ENCODE results near the gene POLR1A. TPM values are rescaled to one million over a fixed set of nuclear protein-coding genes. Genes with fewer than 3 reads are reported as not detected.
"Not testable (repeated sequence)": the region's sequence is repeated elsewhere in the genome, so short reads cannot be mapped to it uniquely, and the experiment has no call there.

The POLR1A gene
- total RNA-seq, 1 donor from 2014 or later = 12.8 TPM

DNA sequence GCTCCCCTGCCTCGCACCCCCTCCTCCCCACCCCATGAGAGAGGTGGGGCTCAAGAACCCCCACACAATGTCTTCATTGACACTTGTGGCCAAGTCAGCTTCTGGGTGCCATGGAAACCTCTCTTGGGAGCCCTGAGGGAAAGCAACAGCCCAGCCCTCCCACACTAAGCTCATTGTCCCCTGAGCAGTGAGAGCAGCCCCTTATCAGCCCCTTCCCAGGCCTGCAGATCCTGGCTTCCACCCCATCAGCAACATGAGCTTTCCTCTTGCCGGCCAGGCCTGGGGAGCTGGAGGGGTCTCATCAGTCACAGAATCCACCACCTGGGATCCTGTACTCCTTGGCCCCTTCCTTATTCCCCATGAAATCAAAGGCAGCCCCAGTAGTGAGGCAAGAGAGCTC is 109.1 kb downstream of the POLR1A start:
- intact Hi-C loops (cut with DNase I) = no loop called here
- ATAC-seq (peak; percentile 55), DNase-seq (ENCODE audit: missing footprints) (no peak)

DNA sequence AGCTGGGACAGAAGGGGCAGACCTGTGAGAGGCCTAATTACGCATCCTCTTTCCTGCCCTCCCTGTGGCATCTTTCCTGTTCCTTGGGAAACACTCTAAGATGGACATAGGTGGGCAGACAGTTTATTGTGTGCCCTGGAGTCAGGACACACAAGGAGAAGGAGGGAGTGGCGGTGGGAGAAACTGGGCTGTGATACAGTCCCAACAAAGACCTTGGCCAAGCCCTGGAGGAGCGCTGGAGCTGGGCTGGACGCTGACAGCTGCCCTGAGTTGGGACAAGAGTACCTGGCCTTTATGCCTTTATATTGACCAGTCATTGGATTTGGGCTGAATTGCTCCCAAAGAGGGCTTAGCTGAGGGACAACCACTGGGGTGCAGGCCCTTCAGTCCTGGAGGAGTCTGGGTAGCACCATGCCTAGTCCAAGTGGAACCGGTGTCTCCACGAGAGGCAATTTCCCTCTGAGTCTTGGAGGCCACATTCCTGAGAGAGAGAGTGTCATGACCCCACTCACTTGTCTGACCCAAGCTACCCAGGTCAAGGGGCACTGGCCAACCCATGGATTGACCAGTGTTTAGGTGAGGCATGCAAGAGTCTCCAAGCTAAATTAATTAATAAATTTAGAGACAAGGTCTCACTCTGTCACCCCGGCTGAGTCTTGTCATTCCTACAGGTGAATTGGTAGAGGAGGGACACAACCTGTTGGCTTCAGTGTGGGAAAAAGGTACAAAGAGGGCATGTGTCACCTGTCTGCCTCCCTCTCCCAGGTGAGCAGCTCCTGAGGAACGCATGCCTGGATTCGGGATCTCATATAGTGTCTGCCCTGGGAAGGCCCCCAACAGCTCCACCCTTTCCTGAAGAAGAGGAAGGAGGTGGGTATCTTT is 109.8 kb downstream of the POLR1A start:
- intact Hi-C loops (cut with DNase I) = no loop called here
- ATAC-seq (no peak), DNase-seq (ENCODE audit: missing footprints) (no peak)

DNA sequence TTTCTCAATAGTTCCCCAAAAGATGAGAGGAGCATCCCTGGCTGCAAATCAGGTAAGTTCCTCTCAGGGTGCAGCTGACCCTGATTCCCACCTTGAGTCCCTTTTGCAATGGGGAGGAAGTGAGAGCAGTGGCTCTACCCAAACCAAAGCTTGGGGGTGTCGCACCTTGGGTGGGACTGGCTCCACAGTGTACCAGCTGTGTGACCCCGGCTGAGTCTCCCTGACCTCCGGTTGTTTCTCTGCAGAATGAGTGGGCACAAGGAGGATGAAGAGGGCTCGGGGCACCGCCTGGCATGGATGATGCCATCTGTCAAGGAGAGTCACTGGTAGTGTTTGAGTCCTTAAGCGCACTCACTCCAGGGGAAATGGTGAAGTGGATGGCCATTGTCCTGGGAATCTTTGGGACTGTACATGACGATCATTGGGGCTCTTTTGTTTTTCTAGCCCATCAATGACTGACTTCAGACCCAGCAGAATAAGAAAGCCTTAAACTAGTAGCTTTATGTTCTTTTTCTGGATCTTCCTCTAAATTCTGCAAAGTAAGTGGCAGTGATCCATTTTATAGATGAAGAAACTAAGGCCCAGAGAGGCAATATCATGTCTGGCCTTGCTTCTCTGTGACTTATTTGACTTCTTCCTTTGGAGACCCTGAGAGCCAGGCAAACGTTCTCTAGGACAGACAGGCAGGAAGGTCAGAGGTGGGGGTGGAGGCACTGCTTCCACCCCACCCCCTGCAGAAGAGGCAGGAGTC is 110.6 kb downstream of the POLR1A start:
- intact Hi-C loops (cut with DNase I) = no loop called here
- ATAC-seq (no peak), DNase-seq (ENCODE audit: missing footprints) (no peak)

DNA sequence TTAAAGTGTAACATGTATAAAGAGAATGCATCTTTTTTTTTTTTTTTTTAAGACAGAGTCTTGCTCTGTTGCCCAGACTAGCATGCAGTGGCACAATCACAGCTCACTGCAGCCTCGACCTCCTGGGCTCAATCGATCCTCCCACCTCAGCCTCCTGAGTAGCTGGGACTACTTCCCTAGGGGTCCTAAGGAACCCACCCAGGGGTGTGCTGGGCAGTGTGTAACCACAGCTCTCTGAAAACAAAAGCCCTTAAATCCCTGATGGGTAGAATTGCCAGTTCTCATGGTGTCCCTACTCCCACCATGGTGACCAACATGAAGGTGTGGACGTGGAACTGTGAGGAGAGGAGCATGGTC is 111.3 kb downstream of the POLR1A start:
- ATAC-seq = no peak
- intact Hi-C loops (cut with DNase I) = no loop called here
- no peak for DNase-seq (ENCODE audit: missing footprints)

DNA sequence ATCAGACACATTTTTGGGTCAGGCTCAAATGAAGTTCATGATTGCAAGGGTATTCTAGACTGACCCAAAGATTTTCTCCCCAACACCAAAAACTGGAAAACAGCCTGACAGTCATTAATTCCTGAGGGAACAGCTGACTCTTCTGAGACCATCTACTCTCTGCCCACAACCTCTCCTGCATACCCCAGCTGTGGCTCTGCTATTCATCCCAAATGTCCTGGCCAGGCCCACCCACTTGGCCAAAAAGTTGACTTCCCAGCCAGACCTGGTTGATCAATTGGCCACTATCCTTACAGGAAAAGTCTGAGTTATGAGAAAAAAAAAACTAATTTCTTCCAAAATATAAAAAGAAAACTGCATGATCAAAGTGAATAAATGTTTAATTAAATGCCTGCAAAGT is 113.1 kb downstream of the POLR1A start:
- intact Hi-C loops (cut with DNase I) = no loop called here
- no peak for ATAC-seq
- no peak for DNase-seq (ENCODE audit: missing footprints)

DNA sequence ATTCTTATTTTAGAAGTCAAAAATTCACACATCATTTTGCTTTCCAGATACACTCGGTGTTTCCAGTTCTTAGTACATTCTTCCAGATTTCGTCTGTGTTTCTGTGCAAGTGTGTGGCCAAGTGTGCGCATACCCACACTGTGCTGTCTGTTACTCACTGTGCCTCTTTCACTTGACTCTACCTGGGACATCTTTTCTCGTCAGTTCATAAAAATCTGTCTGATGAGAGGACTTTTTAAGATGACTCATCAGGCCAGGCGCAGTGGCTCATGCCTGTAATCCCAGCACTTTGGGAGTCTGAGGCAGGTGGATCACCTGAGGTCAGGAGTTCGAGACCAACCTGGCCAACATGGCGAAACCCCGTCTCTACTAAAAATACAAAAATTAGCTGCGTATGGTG is 113.6 kb downstream of the POLR1A start:
- intact Hi-C loops (cut with DNase I); DNase-seq (ENCODE audit: missing footprints); ATAC-seq: not testable (repeated sequence)

DNA sequence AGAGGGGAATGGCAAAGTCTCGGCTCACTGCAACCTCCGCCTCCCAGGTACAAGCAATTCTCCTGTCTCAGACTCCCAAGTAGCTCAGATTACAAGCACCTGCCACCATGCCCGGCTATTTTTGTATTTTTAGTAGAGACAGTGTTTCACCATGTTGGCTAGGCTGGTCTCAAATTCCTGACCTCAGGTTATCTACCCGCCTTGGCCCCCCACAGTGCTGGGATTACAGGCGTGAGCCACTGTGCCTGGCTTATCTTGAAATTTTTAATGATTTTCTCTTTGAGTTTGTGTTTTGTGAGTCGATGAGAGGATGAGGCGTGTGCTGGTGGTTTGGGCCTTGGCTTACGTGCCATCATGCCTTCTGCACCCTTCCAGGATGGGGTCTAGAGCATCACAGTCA is 115.6 kb downstream of the POLR1A start:
- DNase-seq (ENCODE audit: missing footprints) = no peak
- no peak for ATAC-seq
- intact Hi-C loops (cut with DNase I) = no loop called here

DNA sequence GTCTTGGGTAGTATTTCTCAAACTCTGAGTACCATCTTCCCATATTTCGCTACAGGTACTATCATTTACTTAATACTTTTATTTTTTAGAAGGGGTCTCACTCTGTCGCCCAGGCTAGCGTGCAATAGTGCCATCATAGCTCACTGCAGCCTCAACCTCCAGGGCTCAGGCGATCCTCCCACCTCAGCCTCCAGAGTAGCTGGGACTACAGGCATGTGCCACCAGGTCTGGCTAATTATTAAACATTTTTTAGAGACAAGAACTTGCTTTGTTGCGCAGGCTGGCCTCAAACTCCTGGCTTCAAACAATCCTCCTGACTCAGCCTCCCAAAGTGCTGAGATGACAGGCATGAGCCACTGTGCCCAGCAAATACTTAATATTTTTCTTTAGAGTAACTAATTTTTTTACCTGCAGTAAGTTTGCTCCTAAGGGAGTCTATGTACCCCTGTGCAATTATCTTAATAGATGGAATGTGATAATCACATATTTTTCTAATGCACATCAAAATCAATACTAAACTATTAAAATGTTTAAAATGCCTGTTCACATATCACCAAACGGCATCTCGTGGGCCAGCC is 116.3 kb downstream of the POLR1A start:
- DNase-seq (ENCODE audit: missing footprints) (no peak), ATAC-seq (no peak)
- intact Hi-C loops (cut with DNase I) = no loop called here

DNA sequence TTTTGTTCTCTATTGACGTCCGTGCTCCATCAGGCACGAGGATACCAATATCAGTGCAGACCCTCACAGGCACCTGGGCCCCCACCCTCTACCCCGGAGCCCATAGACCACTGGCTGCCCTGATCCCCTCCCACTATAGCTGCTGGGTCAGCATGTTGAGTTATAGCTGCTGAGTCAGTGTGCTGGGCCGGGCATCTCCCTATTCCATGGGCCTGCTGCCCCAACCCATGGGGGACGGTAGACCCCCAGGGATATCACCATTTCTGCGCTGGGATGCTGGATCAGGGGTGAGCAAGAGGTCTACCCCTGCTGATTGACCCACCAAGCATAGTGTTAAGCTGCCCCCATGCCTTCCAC is 116.8 kb downstream of the POLR1A start:
- no peak for DNase-seq (ENCODE audit: missing footprints)
- ATAC-seq = no peak
- intact Hi-C loops (cut with DNase I) = no loop called here

DNA sequence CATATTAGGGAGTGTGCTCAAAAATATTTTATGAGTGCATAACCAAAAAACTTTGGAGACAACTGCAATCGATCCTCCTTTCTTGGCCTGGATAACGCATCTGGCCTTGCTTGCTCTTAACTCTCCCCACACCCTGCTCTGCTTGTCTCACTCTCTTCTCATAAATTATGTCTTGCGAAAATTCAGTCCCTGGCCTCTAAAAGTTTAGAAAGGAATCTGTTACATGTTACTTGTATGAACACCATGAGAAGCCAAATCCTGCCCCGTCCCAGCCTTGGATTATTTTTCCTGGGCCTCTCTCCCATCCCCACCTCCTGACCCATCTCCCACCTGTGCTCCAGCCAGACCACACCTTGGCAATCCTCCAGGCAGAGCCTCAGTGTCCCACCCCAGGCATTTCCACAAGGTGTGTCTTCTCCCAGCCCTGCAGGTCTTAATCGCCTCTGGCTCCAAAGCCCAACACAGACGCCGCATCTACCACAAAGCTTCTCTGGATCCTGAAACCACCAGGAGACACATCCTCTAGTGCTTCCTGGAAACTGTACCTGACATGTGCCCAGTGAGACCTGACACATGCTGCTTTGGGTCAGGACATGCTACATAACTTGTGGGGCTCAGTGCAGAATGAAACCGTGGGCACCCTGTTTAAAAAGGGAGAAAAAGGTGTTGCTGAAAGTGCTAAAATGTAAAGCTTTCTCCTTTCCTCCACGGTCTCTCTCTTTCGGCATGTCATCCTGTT is 117.3 kb downstream of the POLR1A start:
- no peak for DNase-seq (ENCODE audit: missing footprints)
- intact Hi-C loops (cut with DNase I) = no loop called here
- peak; percentile 88 for ATAC-seq

DNA sequence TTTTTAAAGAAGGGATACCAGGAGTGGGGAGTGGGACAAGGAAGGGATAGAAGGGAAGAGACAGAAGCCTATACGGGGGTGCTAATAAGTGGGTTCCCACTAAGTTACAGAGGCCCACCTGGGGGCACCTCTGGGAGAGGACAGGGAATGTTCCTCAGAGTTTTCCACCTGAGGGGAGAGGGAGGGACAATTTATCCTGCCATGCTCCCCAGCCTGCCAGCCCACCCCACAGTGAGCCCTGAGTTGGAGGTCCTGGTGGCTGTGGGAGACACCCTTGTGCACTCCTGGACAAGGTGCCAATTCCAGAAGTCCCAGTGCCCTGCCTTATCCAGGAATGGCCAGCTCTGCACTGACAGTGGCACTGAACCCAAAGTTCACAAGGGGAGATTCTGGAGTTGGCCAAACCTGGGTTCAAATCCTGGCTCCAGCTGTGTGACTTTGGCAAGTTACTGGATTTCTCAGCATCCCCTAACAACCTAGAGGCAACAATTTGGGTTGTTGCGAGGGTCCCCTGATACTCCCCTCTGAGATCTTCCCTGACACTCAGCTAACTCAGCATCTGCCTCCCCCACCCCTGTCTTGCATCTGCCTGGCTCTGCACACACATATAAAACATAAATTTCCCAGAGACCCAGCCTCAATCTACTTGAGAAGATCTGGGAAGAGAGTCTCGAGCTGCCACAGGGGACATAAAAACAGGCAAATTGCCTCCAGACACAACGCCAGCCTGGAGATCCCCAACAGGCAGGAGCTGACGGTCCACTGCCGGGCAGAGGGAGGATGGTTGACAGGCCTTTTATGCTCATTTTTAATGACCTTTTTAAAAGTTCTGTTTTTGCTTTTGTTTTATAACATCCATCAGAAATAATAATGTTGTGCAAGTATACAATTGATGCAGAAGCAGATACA is 118.2 kb downstream of the POLR1A start:
- peak; percentile 8 for ATAC-seq
- intact Hi-C loops (cut with DNase I) = no loop called here
- no peak for DNase-seq (ENCODE audit: missing footprints)

DNA sequence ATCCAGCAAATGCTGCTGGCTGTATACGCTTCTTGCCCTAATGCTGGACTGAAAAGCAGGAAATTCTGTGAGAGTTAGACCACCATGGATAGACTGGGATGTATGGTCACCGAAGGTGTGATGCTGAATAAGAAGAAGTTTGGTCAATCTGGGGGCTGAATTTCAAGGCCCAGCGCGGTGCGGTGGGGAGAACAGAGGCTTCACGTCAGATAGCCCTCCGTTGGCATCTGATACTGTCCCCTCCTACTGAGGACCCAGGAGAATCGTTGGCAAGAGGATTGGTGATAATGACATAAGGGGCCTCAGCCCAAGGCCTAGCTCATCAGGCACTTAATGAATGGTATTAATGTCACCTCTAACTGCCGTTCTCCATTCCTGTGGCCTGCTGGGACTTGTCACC is 119.6 kb downstream of the POLR1A start:
- no peak for ATAC-seq
- DNase-seq (ENCODE audit: missing footprints) = no peak
- intact Hi-C loops (cut with DNase I) = no loop called here

DNA sequence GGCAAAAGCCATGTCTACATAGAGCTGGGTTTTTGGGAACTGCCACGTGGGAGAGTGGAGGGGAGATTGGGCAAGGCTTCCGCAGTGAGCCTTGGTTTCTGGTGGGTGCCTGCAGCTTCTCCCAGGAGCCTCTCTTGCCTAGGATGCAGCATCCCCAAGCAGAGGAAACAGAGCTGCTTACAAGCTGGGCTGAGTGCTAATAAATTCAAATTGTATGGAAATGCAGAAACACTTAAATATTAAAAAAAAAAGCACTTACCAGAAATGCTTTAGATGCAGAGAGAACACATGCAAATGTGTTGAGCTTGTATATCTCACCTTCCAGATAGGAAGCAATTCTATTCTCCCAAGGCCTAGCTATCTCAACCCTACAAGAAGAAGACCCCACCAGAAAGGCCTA is 120.9 kb downstream of the POLR1A start:
- intact Hi-C loops (cut with DNase I) = no loop called here
- DNase-seq (ENCODE audit: missing footprints) (no peak), ATAC-seq (no peak)

DNA sequence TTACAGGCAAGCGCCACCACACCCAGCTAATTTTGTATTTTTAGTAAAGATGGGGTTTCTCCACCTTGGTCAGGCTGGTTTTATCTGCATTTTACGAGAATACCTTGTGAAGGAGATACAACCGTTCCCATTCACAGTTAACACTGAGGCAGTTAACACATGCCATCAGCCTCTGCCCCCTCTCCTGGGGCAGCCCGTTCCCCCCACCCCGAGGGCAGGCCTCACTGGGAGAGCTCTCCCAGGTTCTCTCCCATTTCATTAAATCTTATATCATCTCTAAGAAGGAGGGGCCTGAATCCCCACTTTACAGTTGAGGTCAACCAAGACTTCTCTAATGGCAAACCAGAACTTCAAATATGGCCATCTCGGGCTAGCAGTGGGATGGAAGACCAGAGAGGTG is 121.9 kb downstream of the POLR1A start:
- ATAC-seq = no peak
- intact Hi-C loops (cut with DNase I) = no loop called here
- no peak for DNase-seq (ENCODE audit: missing footprints)

DNA sequence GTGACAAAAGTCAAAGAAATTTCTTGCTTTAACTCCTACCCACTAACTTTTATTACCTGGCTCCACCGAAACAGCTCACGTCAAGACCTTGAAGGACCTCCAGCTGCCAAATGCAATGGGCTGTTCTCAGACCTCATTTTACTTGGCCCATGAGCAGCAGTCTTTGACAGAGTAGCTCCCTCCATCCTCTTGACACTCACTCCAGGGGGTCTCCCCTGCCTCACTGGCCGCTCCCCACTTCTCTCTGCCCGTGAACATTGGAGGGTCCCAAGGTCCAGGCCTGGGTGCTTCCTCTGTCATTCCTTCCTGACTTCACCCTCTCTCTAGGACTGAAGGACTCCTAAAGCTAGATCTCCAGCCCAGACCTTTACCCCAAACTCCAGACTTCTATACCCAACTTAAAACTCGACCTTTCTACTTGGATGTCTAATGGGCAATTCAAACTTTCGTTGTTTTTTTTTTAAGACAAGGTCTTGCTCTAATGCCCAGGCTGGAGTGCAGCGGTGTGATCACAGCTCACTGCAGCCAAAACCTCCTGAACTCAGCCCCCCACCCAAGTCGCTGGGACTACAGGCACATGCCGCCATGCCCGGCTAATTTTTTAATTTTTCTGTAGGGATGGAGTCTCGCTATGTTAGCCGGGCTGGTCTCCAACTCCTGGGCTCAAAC is 124.0 kb downstream of the POLR1A start:
- no peak for DNase-seq (ENCODE audit: missing footprints)
- ATAC-seq = no peak
- intact Hi-C loops (cut with DNase I) = no loop called here

DNA sequence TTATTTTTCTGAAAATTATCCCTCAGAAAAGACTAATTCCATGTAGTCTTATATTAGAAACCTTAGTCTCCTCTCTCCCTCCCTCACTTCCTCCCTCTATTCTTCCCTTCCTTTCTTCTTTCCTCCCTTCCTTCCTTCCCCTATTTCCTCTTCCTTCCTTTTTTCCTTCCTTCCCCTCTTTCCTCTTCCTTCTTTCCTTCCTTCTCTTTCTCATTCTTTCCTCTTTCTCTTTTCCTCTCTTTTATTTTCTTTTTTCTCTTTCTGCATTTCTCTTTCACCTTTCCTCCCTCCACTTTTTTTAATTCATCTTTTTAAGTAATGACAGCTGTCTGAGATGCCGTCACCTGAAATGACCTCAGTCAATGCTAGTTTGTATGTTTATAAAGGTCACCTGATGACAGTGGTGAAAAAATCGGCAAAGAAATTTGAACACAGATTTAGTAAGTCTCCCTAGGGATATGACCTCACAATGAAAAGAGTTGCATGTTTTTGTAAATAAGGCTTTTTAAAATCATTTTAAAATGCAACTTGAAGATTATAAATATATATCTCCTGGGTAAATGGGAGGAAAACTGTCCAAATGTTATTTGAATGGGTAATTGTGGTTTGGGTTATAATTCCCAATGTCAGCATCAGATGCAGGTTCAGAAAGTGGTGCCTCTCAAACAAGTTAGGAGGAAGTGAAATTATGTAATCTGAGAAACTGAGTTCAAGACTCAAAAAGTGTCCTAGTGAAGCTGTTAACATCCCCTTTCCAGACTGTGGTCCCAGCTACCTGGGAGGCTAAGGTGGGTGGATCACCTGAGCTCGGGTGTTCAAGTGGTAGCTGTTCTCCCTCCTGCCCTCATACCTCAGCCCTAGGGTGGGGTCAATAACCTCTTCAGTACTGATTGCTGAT is 126.6 kb downstream of the POLR1A start:
- no peak for ATAC-seq

More for the DNA sequence above, 126.6 kb downstream of the POLR1A start:
- intact Hi-C loops (cut with DNase I) = no loop called here
- DNase-seq (ENCODE audit: missing footprints) = no peak

Data from Right ventricle myocardium inferior (tissue), 1 donor.